PFSK-1 (cell line): Measurements from ENCODE around the gene TNPO3.

Experiments used
- FOXP2 ChIP-seq: optimal IDR thresholded peaks from 2 replicates; pipeline ENCODE3; 2011; ENCODE audit warnings: borderline replicate concordance, control low read depth, inconsistent platforms; ENCODE audit not compliant: insufficient read depth; ENCODE audit errors: extremely low read length, extremely low read depth
- POLR2AphosphoS5 ChIP-seq: IDR thresholded peaks from 2 replicates; pipeline ENCODE4 v1.6.1; 2012; ENCODE audit warnings: low read depth, mild to moderate bottlenecking, control low read depth, low read length, moderate library complexity
- REST ChIP-seq, 2 experiments: IDR thresholded peaks; 2 replicates each; pipeline versions ENCODE4 v1.6.1 to v1.8.0; 2011 to 2012; ENCODE audit warnings: low read depth in 2 of 2, low read length in 2 of 2, control low read depth in 1 of 2, inconsistent platforms in 1 of 2, mild to moderate bottlenecking in 1 of 2, moderate library complexity in 1 of 2; ENCODE audit not compliant: insufficient read depth in 1 of 2
- SIN3A ChIP-seq: IDR thresholded peaks from 2 replicates; pipeline ENCODE4 v1.6.1; 2012; ENCODE audit warnings: mild to moderate bottlenecking, low read length, moderate library complexity, borderline replicate concordance; ENCODE audit not compliant: insufficient read depth
- TAF1 ChIP-seq: IDR thresholded peaks from 2 replicates; pipeline ENCODE4 v1.6.1; 2012; ENCODE audit warnings: low read length, control low read depth, borderline replicate concordance; ENCODE audit not compliant: insufficient read depth

Gene TNPO3

GRCh38 chr7:129009437-129009836 lies 45.5 kb downstream of the TNPO3 start:
- TF ChIP-seq REST (IDR thresholded peaks at IDR 0.05; ENCODE audit: insufficient read depth in 1 of 2, low read depth in 2 of 2, low read length in 2 of 2) (no peak), POLR2AphosphoS5 (no peak), TAF1 (no peak), FOXP2 (no peak), SIN3A (no peak)

- no peak for TF ChIP-seq REST (IDR thresholded peaks at IDR 0.05; ENCODE audit: insufficient read depth in 1 of 2, low read depth in 2 of 2, low read length in 2 of 2)
- no peak for TF ChIP-seq TAF1
- TF ChIP-seq POLR2AphosphoS5: no peak
- TF ChIP-seq SIN3A: no peak
- no peak for TF ChIP-seq FOXP2
Measured at GRCh38 chr7:129008645-129009414, 46.1 kb downstream of the TNPO3 start.

GRCh38 chr7:129007572-129007971 lies 47.3 kb downstream of the TNPO3 start:
- TF ChIP-seq FOXP2: no peak
- no peak for TF ChIP-seq POLR2AphosphoS5
- TF ChIP-seq TAF1: no peak
- no peak for TF ChIP-seq SIN3A
- TF ChIP-seq REST (IDR thresholded peaks at IDR 0.05; ENCODE audit: insufficient read depth in 1 of 2, low read depth in 2 of 2, low read length in 2 of 2): no peak

- TF ChIP-seq SIN3A (no peak), POLR2AphosphoS5 (no peak), REST (IDR thresholded peaks at IDR 0.05; ENCODE audit: insufficient read depth in 1 of 2, low read depth in 2 of 2, low read length in 2 of 2) (no peak), TAF1 (no peak)
Measured at GRCh38 chr7:129006636-129007414, 48.1 kb downstream of the TNPO3 start.
